NK-92 (cell line): Measurements from ENCODE around the gene ATE1.
"Not testable (repeated sequence)": the region's sequence is repeated elsewhere in the genome, so short reads cannot be mapped to it uniquely, and the experiment has no call there.

Experiments used
- DNase-seq: peaks from one replicate; lab custom pipeline; 2025; ENCODE audit not compliant: unreplicated experiment; lab: John Stamatoyannopoulos, UW

The ATE1 gene

DNA sequence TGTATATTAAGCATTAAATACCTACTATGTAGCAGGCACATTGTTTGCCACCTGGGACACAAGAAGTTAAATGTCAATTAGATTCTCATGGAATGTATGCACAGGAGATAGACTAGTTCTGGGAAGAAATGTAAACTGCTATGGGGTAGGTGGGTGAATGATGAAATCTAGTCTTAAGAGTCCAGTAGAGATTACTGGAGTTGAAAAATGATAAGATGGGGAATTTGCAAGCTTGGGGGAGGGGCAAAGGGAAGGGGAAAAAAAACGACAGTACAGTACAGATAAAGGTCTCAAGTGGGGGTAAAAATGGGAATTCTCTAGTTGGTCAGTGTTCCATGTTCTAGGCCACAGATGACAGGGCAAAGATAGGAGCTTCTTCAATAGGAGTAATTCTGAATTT, 94.4 kb downstream of the ATE1 start:
- DNase-seq: no peak

DNA sequence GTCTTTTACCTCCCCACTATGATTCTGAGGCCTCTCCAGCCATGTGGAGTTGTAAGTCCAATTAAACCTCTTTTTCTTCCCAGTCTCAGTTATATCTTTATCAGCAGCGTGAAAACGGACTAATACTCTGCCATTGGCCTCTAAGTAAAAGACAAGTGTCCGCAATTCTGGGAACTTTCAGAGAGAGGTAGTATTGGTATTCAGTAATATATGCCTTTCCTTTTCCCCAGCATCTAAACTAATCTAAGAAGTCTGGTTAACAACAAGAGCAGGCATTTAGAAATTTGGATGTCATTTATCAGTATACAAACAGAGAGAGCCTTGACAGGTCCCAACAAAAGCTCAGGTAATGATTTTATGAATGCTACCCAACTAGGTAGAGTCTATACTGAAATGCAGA, 95.2 kb downstream of the ATE1 start:
- DNase-seq: no peak

DNA sequence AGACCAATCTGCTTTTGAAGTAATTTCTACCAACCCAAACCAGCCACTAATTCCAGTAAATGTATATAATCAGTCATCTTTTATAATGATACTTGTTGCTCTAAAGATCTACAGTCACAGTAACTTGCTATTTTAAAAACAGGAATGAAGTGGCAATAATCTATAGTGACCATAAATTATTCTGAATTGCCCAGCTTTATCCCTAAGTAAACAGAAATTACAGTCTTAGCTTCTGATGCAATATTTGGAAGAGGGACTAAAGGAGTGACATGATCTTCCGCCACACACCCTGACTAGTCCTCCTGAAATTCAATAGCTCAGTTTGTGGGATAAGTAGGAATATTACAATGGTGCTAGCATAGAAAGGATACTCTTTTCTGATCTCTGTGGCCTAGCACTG, 96.1 kb downstream of the ATE1 start:
- DNase-seq: no peak

DNA sequence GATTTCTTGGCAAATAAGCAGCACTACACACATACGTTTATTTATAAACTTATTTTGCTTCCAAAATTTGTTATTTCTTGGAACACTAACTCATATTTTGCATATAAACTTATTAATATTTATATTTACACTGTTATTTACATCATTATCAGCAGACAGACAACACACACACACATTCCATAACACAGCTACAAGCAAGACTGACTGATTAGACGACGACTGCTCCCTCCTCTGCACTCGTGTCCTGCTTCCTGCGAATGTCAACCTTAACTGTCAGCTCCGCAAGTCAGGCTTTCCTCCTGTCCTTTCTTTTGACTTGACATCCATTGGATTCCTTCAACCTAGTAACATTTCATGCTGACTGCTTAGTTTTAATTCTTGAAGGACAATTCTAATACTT, 96.6 kb downstream of the ATE1 start:
- no peak for DNase-seq

DNA sequence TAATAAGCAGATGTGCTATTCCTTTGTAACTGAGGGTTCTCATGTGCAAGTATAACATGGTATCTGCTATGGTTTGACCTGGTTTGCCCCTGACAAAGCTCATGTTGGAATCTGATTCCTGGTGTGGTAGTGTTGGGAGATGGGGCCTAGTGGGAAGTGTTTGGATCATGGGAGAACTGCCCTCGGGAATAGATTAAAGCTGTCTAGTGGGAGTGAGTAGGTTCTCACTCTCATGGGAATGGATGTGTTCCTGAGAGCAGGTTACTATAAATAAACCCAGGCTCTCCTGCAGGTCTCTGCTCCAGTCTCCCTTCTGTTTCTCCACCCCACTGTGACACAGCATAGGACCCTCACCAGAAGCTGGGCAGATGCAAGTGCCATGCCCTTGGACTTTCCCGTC, 97.7 kb downstream of the ATE1 start:
- DNase-seq: no peak

DNA sequence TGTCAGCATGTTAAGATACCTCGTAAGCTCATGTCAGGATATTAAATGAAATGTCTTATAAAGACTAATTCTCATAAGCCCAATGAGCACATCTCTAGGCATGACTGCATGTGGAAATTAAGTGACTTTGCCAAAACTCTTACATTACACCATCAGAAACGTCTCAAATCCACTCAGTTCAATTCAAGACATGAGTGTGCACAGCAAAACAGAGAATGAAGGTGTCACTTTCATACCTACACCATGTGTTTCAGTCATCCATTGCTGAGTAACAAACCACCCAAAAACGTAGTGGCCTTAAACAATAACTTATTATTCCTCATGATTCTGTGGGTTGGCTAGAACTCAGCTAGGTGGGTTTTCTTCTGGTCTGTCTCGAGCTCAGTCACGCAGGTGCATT, 99.8 kb downstream of the ATE1 start:
- DNase-seq: no peak

DNA sequence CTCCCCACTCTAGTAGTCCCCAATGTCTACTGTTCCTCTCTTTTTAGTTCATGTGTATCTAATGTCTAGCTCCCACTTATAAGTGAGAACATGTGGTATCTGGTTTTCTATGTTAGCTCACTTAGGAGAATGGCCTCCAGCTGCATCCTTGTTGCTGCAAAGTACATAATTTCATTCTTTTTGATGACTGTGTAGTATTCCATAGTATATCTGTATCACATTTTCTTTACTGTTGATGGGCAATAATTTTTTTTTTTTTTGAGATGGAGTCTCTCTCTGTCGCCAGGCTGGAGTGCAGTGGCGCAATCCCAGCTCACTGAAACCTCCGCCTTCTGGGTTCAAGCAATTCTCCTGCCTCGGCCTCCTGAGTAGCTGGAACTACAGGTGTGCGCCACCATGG, 101.1 kb downstream of the ATE1 start:
- DNase-seq: not testable (repeated sequence)

DNA sequence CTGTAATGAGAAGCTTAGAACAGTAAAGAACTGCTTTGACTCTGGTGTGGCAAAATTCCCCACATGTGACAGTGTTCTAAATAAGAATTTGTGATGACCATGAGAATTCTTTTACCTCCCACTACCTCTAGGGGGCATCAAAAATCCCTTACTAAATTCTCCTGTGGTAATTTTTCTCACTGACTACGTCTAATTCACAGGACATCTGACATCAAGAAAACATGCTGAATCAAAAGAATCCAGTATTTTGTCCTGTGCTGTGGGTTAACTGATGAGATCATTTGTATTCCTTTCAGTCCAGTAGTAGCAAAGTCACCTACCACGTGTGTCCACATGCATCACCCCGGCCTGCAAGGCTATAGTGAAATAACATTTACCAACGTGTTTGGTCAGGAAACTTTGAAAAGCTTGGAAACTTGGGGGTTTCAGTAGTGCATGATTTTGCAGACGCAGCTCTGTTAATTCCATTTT, 103.8 kb downstream of the ATE1 start:
- no peak for DNase-seq

DNA sequence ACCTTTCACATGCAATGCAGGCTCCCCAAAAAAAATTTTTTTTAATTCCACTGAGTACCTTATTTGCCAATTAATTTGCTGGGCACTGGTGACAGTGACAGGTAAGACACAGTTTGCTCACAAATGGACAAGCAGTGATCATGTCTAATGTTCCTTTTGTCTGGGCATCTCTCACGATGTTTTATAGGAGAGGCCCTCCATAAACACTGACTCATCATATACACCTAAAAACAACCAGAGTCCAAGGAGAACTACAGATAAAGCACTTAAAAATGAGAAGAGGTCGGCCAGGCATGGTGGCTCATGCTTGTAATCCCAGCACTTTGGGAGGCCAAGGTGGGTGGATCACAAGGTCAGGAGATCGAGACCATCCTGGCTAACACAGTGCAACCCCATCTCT, 105.1 kb downstream of the ATE1 start:
- no peak for DNase-seq

DNA sequence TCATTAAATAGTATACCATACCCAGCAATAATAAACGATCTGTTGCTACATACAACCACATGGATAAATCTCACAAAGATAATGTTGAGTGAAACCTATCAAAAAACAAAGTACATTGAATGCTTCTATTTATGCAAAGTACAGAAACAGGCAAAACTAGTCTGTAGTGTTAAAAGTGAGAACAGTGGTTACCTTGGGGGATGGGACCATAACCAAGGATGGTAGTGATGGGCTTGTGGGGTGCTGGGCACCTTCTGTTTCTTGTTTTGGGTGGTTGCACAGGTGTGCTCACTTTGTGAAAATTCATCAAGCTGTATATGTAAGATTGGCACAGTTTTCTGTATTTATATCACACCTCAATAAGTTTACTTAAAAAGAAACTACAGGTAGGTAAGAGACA, 105.7 kb downstream of the ATE1 start:
- no peak for DNase-seq

DNA sequence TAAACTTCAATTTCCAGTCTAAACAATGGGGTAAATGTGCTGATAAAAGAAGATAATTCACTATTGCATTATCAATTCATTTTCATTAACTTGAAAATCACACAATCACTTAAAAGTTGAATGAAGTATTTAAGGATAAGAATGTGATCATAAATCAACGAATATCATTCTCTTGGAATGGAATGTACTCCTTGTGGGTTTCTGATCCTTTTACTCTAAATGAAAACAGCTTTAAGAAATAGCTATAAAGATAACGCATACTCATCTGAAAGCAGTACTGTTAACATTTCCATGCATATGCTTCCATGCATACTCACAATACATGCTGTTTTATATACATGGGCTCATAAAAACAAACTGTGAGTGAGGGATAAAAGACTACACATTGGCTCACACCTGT, 108.8 kb downstream of the ATE1 start:
- no peak for DNase-seq

DNA sequence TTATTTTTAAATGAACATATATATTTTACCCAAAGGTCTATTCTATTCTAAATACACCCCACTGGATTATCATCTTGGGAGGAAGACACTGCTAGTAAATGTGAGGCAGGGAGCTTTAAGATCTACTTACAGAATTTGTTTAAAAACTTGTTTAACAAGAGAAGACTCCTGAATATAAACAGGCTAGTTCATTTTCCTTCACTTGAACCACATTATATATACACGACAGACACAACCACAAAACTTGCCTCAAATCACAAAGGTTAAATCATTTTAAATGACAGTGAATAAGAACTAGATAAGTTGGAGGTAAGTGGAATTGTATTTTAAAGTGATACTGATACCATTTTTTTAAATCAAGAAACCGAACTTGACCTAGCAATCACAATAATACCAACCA, 109.2 kb downstream of the ATE1 start:
- DNase-seq: no peak

DNA sequence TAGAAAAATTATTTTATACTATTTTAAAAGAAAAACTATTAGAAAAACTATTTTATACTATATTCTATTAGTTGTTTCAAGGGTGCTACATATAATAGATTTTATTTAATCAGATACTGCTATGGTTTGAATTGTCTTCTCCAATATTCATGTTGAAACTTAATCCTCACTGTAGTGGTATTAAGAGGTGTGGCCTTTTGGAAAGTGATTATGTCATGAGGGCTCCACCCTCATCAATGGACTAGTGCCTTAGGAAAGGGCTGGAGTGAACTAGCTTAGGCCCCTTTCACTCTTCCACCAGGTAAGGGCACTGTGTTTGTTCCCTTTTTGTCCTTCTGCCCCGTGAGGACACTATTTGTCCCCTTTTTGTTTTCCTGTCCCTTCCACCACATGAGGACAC, 111.6 kb downstream of the ATE1 start:
- no peak for DNase-seq

DNA sequence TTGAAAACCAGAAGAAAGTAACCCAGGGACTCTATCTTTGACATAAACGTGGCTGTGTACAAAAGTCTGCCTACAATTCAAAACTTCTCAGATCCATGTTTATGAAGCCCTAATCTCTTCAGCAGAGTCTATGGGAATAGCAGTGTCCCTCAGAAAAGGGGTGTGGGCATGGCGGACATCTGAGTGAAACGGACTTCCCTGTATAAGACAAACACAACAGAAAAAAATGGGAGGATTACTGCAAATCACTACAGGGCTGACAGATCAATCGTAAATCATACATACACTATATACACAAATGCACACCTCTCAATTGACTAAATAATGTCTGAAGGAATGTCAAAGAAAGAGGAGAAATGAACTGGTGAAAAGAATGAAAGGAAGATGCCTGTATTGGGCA, 114.0 kb downstream of the ATE1 start:
- no peak for DNase-seq

DNA sequence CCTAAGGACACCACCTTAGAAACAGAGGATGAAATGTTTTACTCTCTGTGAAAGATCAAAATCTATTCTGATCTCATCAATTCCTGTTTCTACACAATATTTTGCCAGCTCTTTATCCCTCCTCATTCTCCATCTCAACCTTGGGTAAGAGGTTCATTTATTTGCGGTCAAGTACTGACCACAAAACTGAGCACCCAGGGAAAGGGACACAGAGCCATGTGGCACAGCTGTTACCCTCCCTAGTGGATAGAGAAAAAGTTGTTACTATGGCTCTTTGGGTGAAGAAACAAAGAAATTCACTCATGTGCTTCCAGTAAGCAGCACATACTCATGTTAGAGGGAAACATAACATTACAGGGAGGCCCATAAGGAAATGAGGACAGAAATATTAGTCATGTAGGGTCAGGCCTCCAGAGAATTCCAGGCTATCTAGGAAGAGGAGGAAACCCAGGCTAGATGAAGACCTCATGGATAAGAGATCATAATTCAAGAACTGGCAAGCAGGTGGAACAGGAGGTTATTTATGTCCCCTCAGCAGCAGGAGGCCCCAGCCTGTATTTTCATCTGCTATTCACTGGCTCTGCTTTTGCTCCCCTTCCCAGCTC, 114.5 kb downstream of the ATE1 start:
- DNase-seq: no peak

DNA sequence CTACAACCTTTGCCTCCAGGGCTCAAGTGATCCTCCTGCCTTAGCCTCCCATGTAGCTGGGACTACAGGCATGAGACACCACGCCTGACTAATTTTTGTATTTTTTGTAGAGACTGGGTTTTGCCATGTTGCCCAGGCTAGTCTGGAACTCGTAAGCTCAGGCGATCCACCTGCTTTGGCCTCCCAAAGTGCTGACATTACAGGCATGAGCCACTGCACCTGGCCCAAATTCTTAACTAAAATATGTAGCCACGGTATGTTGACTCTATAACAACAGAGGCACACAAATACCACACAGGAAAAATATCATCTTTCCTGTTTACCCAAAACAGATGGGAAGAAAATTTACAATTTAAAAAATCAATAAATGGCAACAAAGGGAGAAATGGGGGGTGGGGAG, 115.8 kb downstream of the ATE1 start:
- no peak for DNase-seq

DNA sequence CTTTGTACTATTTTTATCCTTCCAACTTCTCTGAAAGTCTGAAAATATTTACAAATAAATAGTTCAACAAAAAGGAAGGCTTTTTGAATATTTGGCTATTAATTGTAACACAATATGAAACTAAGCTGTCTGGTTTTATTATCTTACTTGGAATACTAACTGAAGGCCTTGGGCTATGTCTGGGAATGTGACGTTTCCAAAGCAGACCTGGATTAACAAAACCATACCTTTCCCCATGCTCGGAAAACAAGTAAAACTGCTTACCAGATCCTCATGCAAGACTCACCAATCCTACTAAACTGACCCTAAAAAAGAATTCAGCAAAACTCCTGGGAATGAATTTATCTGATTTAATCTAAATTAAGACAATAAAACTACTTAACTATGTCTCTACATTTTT, 116.4 kb downstream of the ATE1 start:
- no peak for DNase-seq

DNA sequence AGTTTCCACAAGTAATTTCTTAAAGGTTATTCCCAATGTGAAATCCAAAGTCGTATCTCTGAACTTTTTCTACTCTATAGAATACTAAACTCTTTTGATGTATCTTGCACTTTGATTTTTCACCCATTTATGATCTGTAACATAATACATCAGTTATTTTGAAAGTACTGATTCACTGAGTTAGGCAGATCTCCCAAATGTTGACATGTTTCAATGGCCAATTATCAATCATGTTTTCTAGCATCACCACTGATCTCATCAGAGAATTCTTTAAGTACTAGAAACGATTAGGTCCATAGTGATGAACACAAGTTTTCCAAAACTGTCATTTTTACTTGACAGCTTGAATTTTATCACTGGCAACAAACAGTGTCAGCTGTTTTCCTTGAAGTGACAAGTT, 119.0 kb downstream of the ATE1 start:
- DNase-seq: no peak

DNA sequence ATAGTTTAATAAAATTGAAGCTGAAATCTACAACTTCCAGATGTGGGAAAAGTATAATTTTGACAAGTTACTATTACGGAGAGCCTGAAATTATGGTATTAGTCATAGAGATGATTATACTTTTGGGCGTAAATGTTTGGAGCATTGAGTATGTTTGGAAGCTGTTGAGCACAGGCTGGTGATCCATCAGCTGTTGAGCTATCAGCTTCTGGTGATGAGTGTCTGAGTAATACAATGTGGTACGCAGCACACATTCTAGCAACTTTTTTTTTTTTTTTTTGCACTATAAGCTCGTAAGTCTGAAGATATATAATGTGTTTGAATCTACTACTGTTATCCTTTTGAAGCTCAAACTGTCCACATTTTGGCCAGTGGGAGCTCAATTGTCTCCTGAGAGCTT, 123.4 kb downstream of the ATE1 start:
- no peak for DNase-seq

DNA sequence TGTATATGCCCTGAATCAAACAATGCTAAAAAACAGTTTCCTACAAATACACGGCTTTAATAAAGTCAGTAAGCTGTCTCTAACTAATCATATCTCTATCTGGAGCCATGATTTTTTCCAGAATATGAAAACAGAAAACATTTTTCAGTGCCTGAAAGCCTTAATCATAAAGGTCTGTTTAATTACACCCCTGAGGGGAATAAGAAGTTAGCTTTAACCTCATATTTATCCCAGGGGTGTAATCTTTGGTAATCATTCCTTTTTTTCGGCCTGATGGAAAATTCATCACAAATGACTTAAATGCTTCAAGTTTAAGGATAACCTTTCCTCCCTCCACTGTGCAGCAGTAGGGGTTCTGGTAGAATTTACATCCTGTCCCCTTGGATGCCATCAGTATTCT, 124.2 kb downstream of the ATE1 start:
- no peak for DNase-seq

DNA sequence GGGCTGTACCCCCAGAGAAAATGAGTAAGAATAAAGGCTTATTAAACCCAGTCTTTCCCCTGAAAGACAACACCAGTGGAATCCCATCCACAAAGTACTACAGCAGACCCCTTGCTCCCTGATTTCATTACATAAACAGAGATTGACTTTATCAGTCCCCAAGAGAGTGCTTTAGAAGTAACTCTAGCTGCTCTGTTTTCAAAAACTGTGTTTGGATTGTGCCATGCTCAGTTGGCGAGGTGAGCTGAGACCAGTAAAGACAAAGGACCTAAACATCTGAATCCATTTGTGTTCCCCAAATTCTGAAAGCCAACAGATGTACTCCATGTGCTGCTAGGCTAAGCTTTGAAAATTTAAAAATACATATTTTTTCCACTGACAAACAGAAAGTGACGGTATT, 127.0 kb downstream of the ATE1 start:
- no peak for DNase-seq

DNA sequence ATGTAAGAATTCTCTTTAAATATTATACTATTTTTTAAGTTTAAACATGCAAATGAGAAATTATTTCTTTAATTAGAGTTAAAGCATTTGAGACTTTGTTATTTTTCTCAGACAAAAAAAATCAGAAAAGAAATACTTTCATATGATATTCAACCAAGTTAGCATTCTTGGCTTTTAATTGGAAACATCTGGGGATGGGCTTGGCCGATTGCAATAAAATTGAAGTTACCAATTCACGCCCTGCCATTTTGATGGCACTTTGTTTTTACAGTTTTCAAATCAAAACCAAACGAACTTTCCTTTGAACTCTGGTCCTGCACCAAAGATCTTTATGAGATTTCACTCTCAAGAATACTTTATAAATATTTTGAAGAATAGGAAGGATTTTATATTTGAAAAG, 127.7 kb downstream of the ATE1 start:
- no peak for DNase-seq

DNA sequence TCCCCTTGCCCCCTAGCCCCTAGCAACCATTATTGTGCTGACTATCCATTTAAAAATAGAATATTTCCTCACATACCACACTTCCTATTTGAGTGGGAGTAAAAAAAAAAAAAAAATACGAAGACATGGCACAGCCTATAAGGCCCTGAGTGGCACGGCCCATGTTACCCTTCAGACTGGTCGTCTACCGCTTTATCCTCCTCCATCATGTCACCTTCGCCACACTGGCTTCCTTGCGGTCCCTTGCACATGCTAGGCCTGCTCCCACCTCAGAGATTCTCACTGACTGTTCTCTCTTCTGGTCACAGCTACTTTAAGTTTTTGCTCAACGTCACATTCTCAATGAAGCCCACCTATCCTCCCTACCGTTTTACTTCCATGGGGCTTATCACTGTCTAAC, 130.3 kb downstream of the ATE1 start:
- no peak for DNase-seq

DNA sequence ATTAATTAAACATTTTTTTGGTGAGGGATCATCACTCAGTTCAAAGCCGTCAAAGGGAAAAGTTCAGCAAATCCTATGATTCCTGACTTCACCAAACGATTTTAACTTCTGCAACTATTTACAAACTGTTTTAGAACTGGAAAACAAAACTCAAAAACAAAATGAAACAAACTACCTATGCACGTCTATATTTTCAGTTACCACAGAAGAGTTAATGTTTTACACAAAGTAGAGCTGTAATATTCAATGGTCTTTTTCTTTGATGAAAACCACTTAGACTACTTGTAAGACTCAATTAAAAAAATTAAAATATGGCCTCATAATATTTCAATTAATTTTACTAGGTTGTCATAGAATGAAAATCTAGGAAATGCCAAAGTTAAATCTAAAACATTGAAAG, 131.5 kb downstream of the ATE1 start:
- no peak for DNase-seq
